HCT116 (cell line): ENCODE results near the gene TNKS2.

Experiments
- ELF1 ChIP-seq: IDR thresholded peaks from 2 replicates; pipeline ENCODE4 v1.6.1; 2012; ENCODE audit warnings: low read depth, borderline replicate concordance
- EZH2 ChIP-seq: fragments of 200-600 bp; sonication (generic); IDR thresholded peaks from 2 replicates; pipeline ENCODE4 v1.6.1; 2017; ENCODE audit warnings: antibody characterized with exemption, mixed run types
- SRF ChIP-seq: IDR thresholded peaks from 2 replicates; pipeline ENCODE4 v1.6.1; 2012; ENCODE audit warnings: low read depth
- TF ChIP-seq, protein P1 (sequence below), 3 experiments: fragments of 200-600 bp in 1 of 3; sonication (generic) in 1 of 3; IDR thresholded peaks in 2 of 3; conservative IDR thresholded peaks in 1 of 3; 2 replicates each; pipeline ENCODE4 v1.5.1; 2012 to 2017; ENCODE audit warnings: low read depth in 2 of 3, low read length in 2 of 3, antibody characterized with exemption in 1 of 3, borderline replicate concordance in 1 of 3, control low read depth in 1 of 3, mild to moderate bottlenecking in 1 of 3, mixed read lengths in 1 of 3, mixed run types in 1 of 3, moderate library complexity in 1 of 3; ENCODE audit not compliant: insufficient read depth in 1 of 3

DNA sequence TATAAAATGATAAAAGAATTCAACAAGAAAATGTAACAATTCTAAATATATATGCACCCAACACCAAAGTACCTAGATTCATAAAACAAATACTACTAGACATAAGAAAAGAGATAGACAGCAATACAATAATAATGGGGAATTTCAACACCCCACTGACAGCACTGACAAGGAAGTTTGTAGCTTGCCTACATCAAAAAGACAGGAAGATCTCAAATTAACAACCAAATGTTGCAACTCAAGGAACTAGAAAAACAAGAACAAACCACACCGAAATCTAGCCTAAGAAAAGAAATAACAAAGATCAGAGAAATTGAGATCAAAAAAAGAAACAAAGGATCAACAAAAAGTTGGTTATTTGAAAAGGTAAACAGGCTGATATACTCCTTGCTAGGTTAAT lies 36.5 kb upstream of the TNKS2 start:
- TF ChIP-seq SRF (no peak), EZH2 (no peak), ELF1 (no peak)
- TF ChIP-seq, protein P1, sequence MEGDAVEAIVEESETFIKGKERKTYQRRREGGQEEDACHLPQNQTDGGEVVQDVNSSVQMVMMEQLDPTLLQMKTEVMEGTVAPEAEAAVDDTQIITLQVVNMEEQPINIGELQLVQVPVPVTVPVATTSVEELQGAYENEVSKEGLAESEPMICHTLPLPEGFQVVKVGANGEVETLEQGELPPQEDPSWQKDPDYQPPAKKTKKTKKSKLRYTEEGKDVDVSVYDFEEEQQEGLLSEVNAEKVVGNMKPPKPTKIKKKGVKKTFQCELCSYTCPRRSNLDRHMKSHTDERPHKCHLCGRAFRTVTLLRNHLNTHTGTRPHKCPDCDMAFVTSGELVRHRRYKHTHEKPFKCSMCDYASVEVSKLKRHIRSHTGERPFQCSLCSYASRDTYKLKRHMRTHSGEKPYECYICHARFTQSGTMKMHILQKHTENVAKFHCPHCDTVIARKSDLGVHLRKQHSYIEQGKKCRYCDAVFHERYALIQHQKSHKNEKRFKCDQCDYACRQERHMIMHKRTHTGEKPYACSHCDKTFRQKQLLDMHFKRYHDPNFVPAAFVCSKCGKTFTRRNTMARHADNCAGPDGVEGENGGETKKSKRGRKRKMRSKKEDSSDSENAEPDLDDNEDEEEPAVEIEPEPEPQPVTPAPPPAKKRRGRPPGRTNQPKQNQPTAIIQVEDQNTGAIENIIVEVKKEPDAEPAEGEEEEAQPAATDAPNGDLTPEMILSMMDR (IDR thresholded peaks at IDR 0.05 in 2 of 3, conservative IDR thresholded peaks at IDR 0.05 in 1 of 3; ENCODE audit: borderline replicate concordance in 1 of 3, insufficient read depth in 1 of 3, low read depth in 2 of 3, low read length in 2 of 3), result no peak
